BLaER1 treated with 17β-estradiol and CSF1 and Interleukin-3, amounts not matched to agents 10 nM and 100 nM (cell line): ENCODE results near the gene PDZRN3.

Experiments
- H3K27ac ChIP-seq, 11 experiments: shearing (Covaris generic); formaldehyde crosslinking; 2 replicates each; pipeline ENCODE4 v1.8.1; 2022
- H3K27me3 ChIP-seq, 11 experiments: shearing (Covaris generic); formaldehyde crosslinking; 2 replicates each; pipeline ENCODE4 v1.8.1; 2022
- H3K36me3 ChIP-seq, 11 experiments: shearing (Covaris generic); formaldehyde crosslinking; 2 replicates each; pipeline ENCODE4 v1.8.1; 2022
- H3K4me1 ChIP-seq, 10 experiments: shearing (Covaris generic); formaldehyde crosslinking; 2 replicates each; pipeline ENCODE4 v1.8.1; 2022
- H3K4me2 ChIP-seq, 11 experiments: shearing (Covaris generic); formaldehyde crosslinking; 2 replicates each; pipeline ENCODE4 v1.8.1; 2022
- H3K4me3 ChIP-seq, 10 experiments: shearing (Covaris generic); formaldehyde crosslinking; 2 replicates each; pipeline ENCODE4 v1.8.1; 2022
- H3K9ac ChIP-seq, 11 experiments: shearing (Covaris generic); formaldehyde crosslinking; 2 replicates each; pipeline ENCODE4 v1.8.1; 2022
- H3K9me3 ChIP-seq, 11 experiments: shearing (Covaris generic); formaldehyde crosslinking; replicated peaks in 1 of 11; 2 replicates each; pipeline ENCODE4 v1.8.1; 2022
- H4K20me1 ChIP-seq, 11 experiments: shearing (Covaris generic); formaldehyde crosslinking; 2 replicates each; pipeline ENCODE4 v1.8.1; 2022
- Cebpa-rat ChIP-seq, 11 experiments: shearing (Covaris generic); IDR thresholded peaks; 2 replicates each; pipeline ENCODE4 v1.8.1; 2022

PDZRN3 gene

GRCh38 chr3:73624821-73625665 lies at the start of gene PDZRN3:
TSS of gene PDZRN3 (minus strand) at chr3:73624941.
- no peak within 1 kb of the TSS for H3K9ac ChIP-seq
- H3K36me3 ChIP-seq: no peaks in the 10 kb centered on the region
- H3K4me1 ChIP-seq: peaks cover 0 to 33% (median 22%) of the 10 kb centered on the region in 10 experiments; a peak in 16 of 20 replicates
- H3K27ac ChIP-seq: no peak within 1 kb of the TSS
- no peaks in the 10 kb centered on the region for H4K20me1 ChIP-seq
- H3K27me3 ChIP-seq: no peaks in the 10 kb centered on the region
- no peak within 1 kb of the TSS for H3K4me3 ChIP-seq
- H3K4me2 ChIP-seq: peak within 1 kb of the TSS in 6 of 11 experiments; percentile 9 to 66 (median 60); a peak in 6 of 22 replicates
- TF ChIP-seq Cebpa-rat (IDR thresholded peaks at IDR 0.05): no peak
- peaks cover 16 to 21% (median 19%) of the 10 kb centered on the region in 11 experiments for H3K9me3 ChIP-seq

- Histone ChIP-seq H3K36me3 (no peaks in the 10 kb centered on the region), H3K27me3 (no peaks in the 10 kb centered on the region), H3K4me3 (no peak overlapping the region), H3K27ac (no peak overlapping the region), H3K9ac (no peak overlapping the region), H4K20me1 (no peaks in the 10 kb centered on the region), H3K4me1 (no peaks in the 10 kb centered on the region), H3K4me2 (no peak overlapping the region), H3K9me3 (no peaks in the 10 kb centered on the region)
- no peak for TF ChIP-seq Cebpa-rat (IDR thresholded peaks at IDR 0.05)
Observed at GRCh38 chr3:73674280-73674679, 49.5 kb upstream of the PDZRN3 start.

GRCh38 chr3:73669260-73669659 lies 44.5 kb upstream of the PDZRN3 start:
- Histone ChIP-seq H3K27ac (no peak overlapping the region), H3K9me3 (0 out of 22 replicates have a peak, but pooled peaks cover 0 to 4% (median 0%) of the 10 kb centered on the region in 11 experiments), H3K9ac (no peak overlapping the region), H3K4me3 (no peak overlapping the region), H4K20me1 (no peaks in the 10 kb centered on the region), H3K27me3 (no peaks in the 10 kb centered on the region), H3K4me2 (no peak overlapping the region), H3K4me1 (peaks cover 0 to 13% (median 7%) of the 10 kb centered on the region in 10 experiments; a peak in 14 of 20 replicates), H3K36me3 (no peaks in the 10 kb centered on the region)
- TF ChIP-seq Cebpa-rat (IDR thresholded peaks at IDR 0.05): no peak

- H3K9me3 ChIP-seq: 0 out of 22 replicates have a peak, but pooled peaks cover 0 to 4% (median 0%) of the 10 kb centered on the region in 11 experiments
- no peak overlapping the region for H3K4me3 ChIP-seq
- no peaks in the 10 kb centered on the region for H4K20me1 ChIP-seq
- peaks cover 0 to 21% (median 14%) of the 10 kb centered on the region in 10 experiments; a peak in 14 of 20 replicates for H3K4me1 ChIP-seq
- H3K36me3 ChIP-seq: no peaks in the 10 kb centered on the region
- no peaks in the 10 kb centered on the region for H3K27me3 ChIP-seq
- H3K27ac ChIP-seq: no peak overlapping the region
- no peak overlapping the region for H3K9ac ChIP-seq
- TF ChIP-seq Cebpa-rat (IDR thresholded peaks at IDR 0.05): no peak
- H3K4me2 ChIP-seq: no peak overlapping the region
Observed at GRCh38 chr3:73668391-73668790, 43.6 kb upstream of the PDZRN3 start.

- no peak overlapping the region for H3K4me3 ChIP-seq
- H3K9ac ChIP-seq: no peak overlapping the region
- no peak overlapping the region for H3K27ac ChIP-seq
- no peak for TF ChIP-seq Cebpa-rat (IDR thresholded peaks at IDR 0.05)
- H3K4me1 ChIP-seq: peaks cover 0 to 22% (median 14%) of the 10 kb centered on the region in 10 experiments; a peak in 14 of 20 replicates
- H3K4me2 ChIP-seq: no peak overlapping the region
- no peaks in the 10 kb centered on the region for H3K36me3 ChIP-seq
- no peaks in the 10 kb centered on the region for H4K20me1 ChIP-seq
- 0 out of 22 replicates have a peak, but pooled peaks cover 0 to 4% (median 0%) of the 10 kb centered on the region in 11 experiments for H3K9me3 ChIP-seq
- no peaks in the 10 kb centered on the region for H3K27me3 ChIP-seq
Observed at GRCh38 chr3:73667889-73668288, 43.1 kb upstream of the PDZRN3 start.

- 0 out of 22 replicates have a peak, but pooled peaks cover 0 to 4% (median 0%) of the 10 kb centered on the region in 11 experiments for H3K9me3 ChIP-seq
- peak overlapping the region in 4 of 11 experiments; percentile 53 to 76 (median 64); a peak in 4 of 22 replicates for H3K4me2 ChIP-seq
- peaks cover 0 to 22% (median 14%) of the 10 kb centered on the region in 10 experiments; a peak in 14 of 20 replicates for H3K4me1 ChIP-seq
- no peaks in the 10 kb centered on the region for H4K20me1 ChIP-seq
- H3K36me3 ChIP-seq: no peaks in the 10 kb centered on the region
- no peak overlapping the region for H3K27ac ChIP-seq
- no peak overlapping the region for H3K9ac ChIP-seq
- H3K4me3 ChIP-seq: no peak overlapping the region
- TF ChIP-seq Cebpa-rat (IDR thresholded peaks at IDR 0.05): no peak
- H3K27me3 ChIP-seq: no peaks in the 10 kb centered on the region
Observed at GRCh38 chr3:73665286-73665685, 40.5 kb upstream of the PDZRN3 start.

- Histone ChIP-seq H3K9ac (no peak overlapping the region), H3K9me3 (0 out of 22 replicates have a peak, but pooled peaks cover 0 to 4% (median 0%) of the 10 kb centered on the region in 11 experiments), H3K4me3 (no peak overlapping the region), H3K4me2 (peak overlapping the region in 8 of 11 experiments; percentile 36 to 76 (median 58); a peak in 15 of 22 replicates), H3K27me3 (no peaks in the 10 kb centered on the region), H4K20me1 (no peaks in the 10 kb centered on the region), H3K4me1 (peaks cover 0 to 22% (median 14%) of the 10 kb centered on the region in 10 experiments; a peak in 14 of 20 replicates), H3K36me3 (no peaks in the 10 kb centered on the region), H3K27ac (no peak overlapping the region)
- no peak for TF ChIP-seq Cebpa-rat (IDR thresholded peaks at IDR 0.05)
Observed at GRCh38 chr3:73664389-73664788, 39.6 kb upstream of the PDZRN3 start.

- Histone ChIP-seq H3K36me3 (no peaks in the 10 kb centered on the region), H3K4me2 (peak overlapping the region in 5 of 11 experiments; percentile 53 to 76 (median 61); a peak in 6 of 22 replicates), H3K9me3 (0 out of 22 replicates have a peak, but pooled peaks cover 0 to 4% (median 0%) of the 10 kb centered on the region in 11 experiments), H4K20me1 (no peaks in the 10 kb centered on the region), H3K9ac (no peak overlapping the region), H3K27me3 (no peaks in the 10 kb centered on the region), H3K27ac (no peak overlapping the region), H3K4me3 (no peak overlapping the region), H3K4me1 (peaks cover 0 to 22% (median 14%) of the 10 kb centered on the region in 10 experiments; a peak in 14 of 20 replicates)
- TF ChIP-seq Cebpa-rat (IDR thresholded peaks at IDR 0.05): no peak
Observed at GRCh38 chr3:73663495-73663894, 38.8 kb upstream of the PDZRN3 start.

- no peak for TF ChIP-seq Cebpa-rat (IDR thresholded peaks at IDR 0.05)
- no peaks in the 10 kb centered on the region for H3K36me3 ChIP-seq
- H3K4me1 ChIP-seq: peaks cover 0 to 41% (median 25%) of the 10 kb centered on the region in 10 experiments; a peak in 15 of 20 replicates
- no peak overlapping the region for H3K4me3 ChIP-seq
- H4K20me1 ChIP-seq: no peaks in the 10 kb centered on the region
- H3K9ac ChIP-seq: no peak overlapping the region
- H3K9me3 ChIP-seq: no peaks in the 10 kb centered on the region; a peak in 1 of 22 replicates
- no peak overlapping the region for H3K27ac ChIP-seq
- H3K4me2 ChIP-seq: no peak overlapping the region
- H3K27me3 ChIP-seq: no peaks in the 10 kb centered on the region
Observed at GRCh38 chr3:73661265-73661664, 36.5 kb upstream of the PDZRN3 start.
